Measurements from ENCODE around the gene CPS1.

Gene CPS1

GRCh38 chr2:210546424-210547208 is 9.8 kb upstream of the CPS1 start:
- H3K27ac Mint-ChIP-seq, result peak overlapping the region in 1 of 3 experiments; percentile 70
- TF ChIP-seq CTCF (IDR thresholded peaks at IDR 0.05; ENCODE audit: unreplicated experiment in 3 of 3), result no peak
- H3K4me3 Mint-ChIP-seq, result no peak overlapping the region
- H3K4me1 Mint-ChIP-seq, result peaks cover 12% of the 10 kb centered on the region
- H3K36me3 Mint-ChIP-seq (ENCODE audit: low read depth), result no peaks in the 10 kb centered on the region
- no peaks in the 10 kb centered on the region for H3K9me3 Mint-ChIP-seq
- H3K27me3 Mint-ChIP-seq (ENCODE audit: low read depth), result no peaks in the 10 kb centered on the region

GRCh38 chr2:210548031-210548430 is 8.4 kb upstream of the CPS1 start:
- no peak overlapping the region for H3K4me3 Mint-ChIP-seq
- H3K27ac Mint-ChIP-seq, result no peak overlapping the region
- H3K4me1 Mint-ChIP-seq, result peaks cover 16% of the 10 kb centered on the region
- no peaks in the 10 kb centered on the region for H3K9me3 Mint-ChIP-seq
- no peaks in the 10 kb centered on the region for H3K27me3 Mint-ChIP-seq (ENCODE audit: low read depth)
- TF ChIP-seq CTCF (IDR thresholded peaks at IDR 0.05; ENCODE audit: unreplicated experiment in 3 of 3), result no peak
- H3K36me3 Mint-ChIP-seq (ENCODE audit: low read depth), result no peaks in the 10 kb centered on the region

GRCh38 chr2:210548878-210549384 is 7.5 kb upstream of the CPS1 start:
- no peaks in the 10 kb centered on the region for H3K36me3 Mint-ChIP-seq (ENCODE audit: low read depth)
- H3K27me3 Mint-ChIP-seq (ENCODE audit: low read depth), result no peaks in the 10 kb centered on the region
- H3K4me1 Mint-ChIP-seq, result peaks cover 16% of the 10 kb centered on the region
- TF ChIP-seq CTCF (IDR thresholded peaks at IDR 0.05; ENCODE audit: unreplicated experiment in 3 of 3), result no peak
- H3K27ac Mint-ChIP-seq, result no peak overlapping the region
- H3K4me3 Mint-ChIP-seq, result no peak overlapping the region
- H3K9me3 Mint-ChIP-seq, result no peaks in the 10 kb centered on the region

GRCh38 chr2:210551001-210551400 is 5.4 kb upstream of the CPS1 start:
- Mint-ChIP-seq H3K9me3 (no peaks in the 10 kb centered on the region), H3K36me3 (ENCODE audit: low read depth) (no peaks in the 10 kb centered on the region), H3K27ac (peak overlapping the region in 2 of 3 experiments; percentile 26 to 61), H3K4me3 (no peak overlapping the region), H3K4me1 (peaks cover 16% of the 10 kb centered on the region), H3K27me3 (ENCODE audit: low read depth) (no peaks in the 10 kb centered on the region)
- TF ChIP-seq CTCF (IDR thresholded peaks at IDR 0.05; ENCODE audit: unreplicated experiment in 3 of 3), result no peak

GRCh38 chr2:210553373-210553772 is 3.0 kb upstream of the CPS1 start:
- no peak overlapping the region for H3K27ac Mint-ChIP-seq
- no peaks in the 10 kb centered on the region for H3K9me3 Mint-ChIP-seq
- no peak overlapping the region for H3K4me3 Mint-ChIP-seq
- H3K4me1 Mint-ChIP-seq, result peaks cover 21% of the 10 kb centered on the region
- peaks cover 3% of the 10 kb centered on the region for H3K27me3 Mint-ChIP-seq (ENCODE audit: low read depth)
- no peaks in the 10 kb centered on the region for H3K36me3 Mint-ChIP-seq (ENCODE audit: low read depth)
- no peak for TF ChIP-seq CTCF (IDR thresholded peaks at IDR 0.05; ENCODE audit: unreplicated experiment in 3 of 3)

- peaks cover 3% of the 10 kb centered on the region for H3K27me3 Mint-ChIP-seq (ENCODE audit: low read depth)
- H3K36me3 Mint-ChIP-seq (ENCODE audit: low read depth), result no peaks in the 10 kb centered on the region
- peaks cover 21% of the 10 kb centered on the region for H3K4me1 Mint-ChIP-seq
- H3K27ac Mint-ChIP-seq, result no peak overlapping the region
- TF ChIP-seq CTCF (IDR thresholded peaks at IDR 0.05; ENCODE audit: unreplicated experiment in 3 of 3), result no peak
- no peaks in the 10 kb centered on the region for H3K9me3 Mint-ChIP-seq
- no peak overlapping the region for H3K4me3 Mint-ChIP-seq
These were observed 844 bp upstream of the CPS1 start for GRCh38 chr2:210555555-210555954.
